Memory B cell (primary cell): Measurements from ENCODE around the gene C2orf69.

Experiments
- ATAC-seq: fragments of 150-1000 bp; cut with Tn5 transposase; 2 replicates; pipeline ENCODE4 v1.10.0; 2021; ENCODE audit warnings: low read depth, mild to moderate bottlenecking, moderate library complexity
- DNase-seq, 2 donors: peaks; one replicate each; pipeline ENCODE4 v3.0.0; 2022; ENCODE audit warnings: low spot score in 2 of 2
- H3K27ac Mint-ChIP-seq: one replicate; pipeline ENCODE4 v1.8.0; 2022; ENCODE audit warnings: mild to moderate bottlenecking, moderate library complexity, mixed read lengths
- H3K27me3 Mint-ChIP-seq: one replicate; pipeline ENCODE4 v1.8.0; 2022; ENCODE audit warnings: mixed read lengths
- H3K36me3 Mint-ChIP-seq: one replicate; pipeline ENCODE4 v1.8.0; 2022; ENCODE audit warnings: mild to moderate bottlenecking, mixed read lengths
- H3K4me1 Mint-ChIP-seq: one replicate; pipeline ENCODE4 v1.8.0; 2022; ENCODE audit warnings: mixed read lengths
- H3K4me3 Mint-ChIP-seq: one replicate; pipeline ENCODE4 v1.8.0; 2022; ENCODE audit warnings: mild to moderate bottlenecking, moderate library complexity, mixed read lengths
- H3K9me3 Mint-ChIP-seq: one replicate; pipeline ENCODE4 v1.8.0; 2022; ENCODE audit warnings: mixed read lengths

C2orf69 gene

GRCh38 chr2:199929262-199929661 is 18.2 kb downstream of the C2orf69 start:
- H3K36me3 Mint-ChIP-seq, result peaks cover 16% of the 10 kb centered on the region
- H3K27me3 Mint-ChIP-seq, result no peaks in the 10 kb centered on the region
- H3K4me3 Mint-ChIP-seq, result no peak overlapping the region
- no peaks in the 10 kb centered on the region for H3K9me3 Mint-ChIP-seq
- ATAC-seq (no peak), DNase-seq (no peak)
- peaks cover 2% of the 10 kb centered on the region for H3K4me1 Mint-ChIP-seq
- peak overlapping the region; percentile 48 for H3K27ac Mint-ChIP-seq

- DNase-seq (no peak), ATAC-seq (no peak)
- H3K4me3 Mint-ChIP-seq, result no peak overlapping the region
- H3K4me1 Mint-ChIP-seq, result no peaks in the 10 kb centered on the region
- peaks cover 10% of the 10 kb centered on the region for H3K36me3 Mint-ChIP-seq
- no peak overlapping the region for H3K27ac Mint-ChIP-seq
- no peaks in the 10 kb centered on the region for H3K27me3 Mint-ChIP-seq
- H3K9me3 Mint-ChIP-seq, result no peaks in the 10 kb centered on the region
Observed at GRCh38 chr2:199932312-199932855, 21.3 kb downstream of the C2orf69 start.

GRCh38 chr2:199933466-199933865 is 22.4 kb downstream of the C2orf69 start:
- H3K4me1 Mint-ChIP-seq, result no peaks in the 10 kb centered on the region
- H3K4me3 Mint-ChIP-seq, result no peak overlapping the region
- ATAC-seq, result no peak
- no peak overlapping the region for H3K27ac Mint-ChIP-seq
- H3K36me3 Mint-ChIP-seq, result peaks cover 12% of the 10 kb centered on the region
- no peaks in the 10 kb centered on the region for H3K27me3 Mint-ChIP-seq
- no peaks in the 10 kb centered on the region for H3K9me3 Mint-ChIP-seq
- no peak for DNase-seq

GRCh38 chr2:199936554-199936953 is 25.5 kb downstream of the C2orf69 start:
- H3K36me3 Mint-ChIP-seq, result peaks cover 13% of the 10 kb centered on the region

GRCh38 chr2:199940373-199940772 is 29.3 kb downstream of the C2orf69 start:
- no peaks in the 10 kb centered on the region for H3K27me3 Mint-ChIP-seq
- DNase-seq, result no peak
- H3K27ac Mint-ChIP-seq, result no peak overlapping the region
- peaks cover 2% of the 10 kb centered on the region for H3K4me1 Mint-ChIP-seq
- peak; percentile 29 for ATAC-seq
- H3K4me3 Mint-ChIP-seq, result no peak overlapping the region
- H3K9me3 Mint-ChIP-seq, result no peaks in the 10 kb centered on the region
- peaks cover 14% of the 10 kb centered on the region for H3K36me3 Mint-ChIP-seq

More at GRCh38 chr2:199936554-199936953, 25.5 kb downstream of the C2orf69 start:
- Mint-ChIP-seq H3K27ac (no peak overlapping the region), H3K4me1 (no peaks in the 10 kb centered on the region), H3K27me3 (no peaks in the 10 kb centered on the region), H3K9me3 (no peaks in the 10 kb centered on the region), H3K4me3 (no peak overlapping the region)
- DNase-seq (no peak), ATAC-seq (no peak)

- Mint-ChIP-seq H3K27me3 (no peaks in the 10 kb centered on the region), H3K4me1 (peaks cover 2% of the 10 kb centered on the region), H3K4me3 (no peak overlapping the region), H3K36me3 (peaks cover 14% of the 10 kb centered on the region), H3K27ac (no peak overlapping the region), H3K9me3 (no peaks in the 10 kb centered on the region)
- ATAC-seq (no peak), DNase-seq (no peak)
Observed at GRCh38 chr2:199943373-199943772, 32.3 kb downstream of the C2orf69 start.

- Mint-ChIP-seq H3K36me3 (peaks cover 8% of the 10 kb centered on the region), H3K27ac (no peak overlapping the region), H3K9me3 (no peaks in the 10 kb centered on the region), H3K4me1 (peaks cover 4% of the 10 kb centered on the region), H3K27me3 (no peaks in the 10 kb centered on the region), H3K4me3 (no peak overlapping the region)
- DNase-seq, result no peak
- ATAC-seq, result no peak
Observed at GRCh38 chr2:199946196-199946595, 35.1 kb downstream of the C2orf69 start.

GRCh38 chr2:199946836-199947235 is 35.7 kb downstream of the C2orf69 start:
- Mint-ChIP-seq H3K27me3 (no peaks in the 10 kb centered on the region), H3K36me3 (peaks cover 8% of the 10 kb centered on the region), H3K27ac (no peak overlapping the region), H3K4me3 (no peak overlapping the region), H3K9me3 (no peaks in the 10 kb centered on the region), H3K4me1 (peaks cover 4% of the 10 kb centered on the region)
- no peak for DNase-seq
- no peak for ATAC-seq

- H3K4me3 Mint-ChIP-seq, result no peak overlapping the region
Observed at GRCh38 chr2:199950396-199950795, 39.3 kb downstream of the C2orf69 start.

GRCh38 chr2:199951023-199951422 is 39.9 kb downstream of the C2orf69 start:
- H3K4me3 Mint-ChIP-seq, result no peak overlapping the region
- no peaks in the 10 kb centered on the region for H3K9me3 Mint-ChIP-seq
- no peak overlapping the region for H3K27ac Mint-ChIP-seq
- peaks cover 2% of the 10 kb centered on the region for H3K4me1 Mint-ChIP-seq
- peaks cover 3% of the 10 kb centered on the region for H3K36me3 Mint-ChIP-seq
- ATAC-seq (no peak), DNase-seq (no peak)
- H3K27me3 Mint-ChIP-seq, result no peaks in the 10 kb centered on the region

More at GRCh38 chr2:199950396-199950795, 39.3 kb downstream of the C2orf69 start:
- peaks cover 3% of the 10 kb centered on the region for H3K36me3 Mint-ChIP-seq
- DNase-seq (no peak), ATAC-seq (no peak)
- H3K4me1 Mint-ChIP-seq, result peaks cover 2% of the 10 kb centered on the region
- no peak overlapping the region for H3K27ac Mint-ChIP-seq
- no peaks in the 10 kb centered on the region for H3K27me3 Mint-ChIP-seq
- H3K9me3 Mint-ChIP-seq, result no peaks in the 10 kb centered on the region

GRCh38 chr2:199955007-199955338 is 43.9 kb downstream of the C2orf69 start:
- Mint-ChIP-seq H3K36me3 (peaks cover 3% of the 10 kb centered on the region), H3K27me3 (no peaks in the 10 kb centered on the region), H3K27ac (peak overlapping the region; percentile 91), H3K4me3 (peak overlapping the region; percentile 89), H3K9me3 (no peaks in the 10 kb centered on the region), H3K4me1 (peaks cover 17% of the 10 kb centered on the region)
- ATAC-seq, result no peak
- no peak for DNase-seq

- peak; percentile 83 for ATAC-seq
- Mint-ChIP-seq H3K27ac (peak within 1 kb of the TSS; percentile 91), H3K4me1 (peaks cover 16% of the 10 kb centered on the region), H3K27me3 (no peaks in the 10 kb centered on the region), H3K9me3 (no peaks in the 10 kb centered on the region), H3K36me3 (peaks cover 5% of the 10 kb centered on the region), H3K4me3 (peak within 1 kb of the TSS; percentile 89)
- peak; percentile 69 to 83 for DNase-seq
Observed at GRCh38 chr2:199955339-199956061, 44.4 kb downstream of the C2orf69 start, which contains the start of the genes MAIP1 and TYW5. TSS of gene MAIP1 (plus strand) at chr2:199955582. CDS start at chr2:199955799, 217 bp downstream. TSS of gene TYW5 (minus strand) at chr2:199955491. CDS start at chr2:199955470, 21 bp downstream.

GRCh38 chr2:199956062-199956380 is 44.9 kb downstream of the C2orf69 start:
- Mint-ChIP-seq H3K4me3 (peak overlapping the region; percentile 89), H3K27me3 (no peaks in the 10 kb centered on the region), H3K36me3 (peaks cover 5% of the 10 kb centered on the region), H3K9me3 (no peaks in the 10 kb centered on the region), H3K27ac (peak overlapping the region; percentile 91), H3K4me1 (peaks cover 15% of the 10 kb centered on the region)
- no peak for ATAC-seq
- no peak for DNase-seq

- DNase-seq, result no peak
- Mint-ChIP-seq H3K4me3 (no peak overlapping the region), H3K36me3 (peaks cover 13% of the 10 kb centered on the region), H3K4me1 (peaks cover 15% of the 10 kb centered on the region), H3K9me3 (no peaks in the 10 kb centered on the region), H3K27ac (peak overlapping the region; percentile 53), H3K27me3 (no peaks in the 10 kb centered on the region)
- ATAC-seq, result no peak
Observed at GRCh38 chr2:199958014-199958413, 46.9 kb downstream of the C2orf69 start.

- DNase-seq (no peak), ATAC-seq (no peak)
- H3K4me1 Mint-ChIP-seq, result peaks cover 10% of the 10 kb centered on the region
- peaks cover 25% of the 10 kb centered on the region for H3K36me3 Mint-ChIP-seq
- H3K27me3 Mint-ChIP-seq, result no peaks in the 10 kb centered on the region
- no peaks in the 10 kb centered on the region for H3K9me3 Mint-ChIP-seq
- H3K4me3 Mint-ChIP-seq, result no peak overlapping the region
- peak overlapping the region; percentile 18 for H3K27ac Mint-ChIP-seq
Observed at GRCh38 chr2:199962203-199962602, 51.1 kb downstream of the C2orf69 start.
